ENCODE measurements around the gene B4GALNT4. TPM values are rescaled to one million over a fixed set of nuclear protein-coding genes. Genes with fewer than 3 reads are reported as not detected.

B4GALNT4 gene
- polyA plus RNA-seq, 2 of the 4 experiments (the other 2 are of a cell fraction), result 5.3 to 27.5 TPM

GRCh38 chr11:367956-368413, 1.3 kb upstream of the B4GALNT4 start (continued):
- TF ChIP-seq CTCF (IDR thresholded peaks at IDR 0.05) (no peak), RAD21 (conservative IDR thresholded peaks at IDR 0.05 in 1 of 2, IDR thresholded peaks at IDR 0.05 in 1 of 2) (no peak), PHF8 (IDR thresholded peaks at IDR 0.05; ENCODE audit: borderline replicate concordance, low read depth) (no peak), HEYL (CRISPR knock-in tag; IDR thresholded peaks at IDR 0.05) (no peak), SREBF2 (IDR thresholded peaks at IDR 0.05) (no peak)

- FAIRE-seq, result no peak
- POLR2A ChIA-PET, result interaction anchor here (0.6 to 1.1 kb wide), 3 partner anchors 13 to 162 kb away, joined by 3 to 4 read pairs (median 3); partner anchors contain the start of genes BET1L and RIC8A
Measured at GRCh38 chr11:368414-369335, 624 bp upstream of the B4GALNT4 start.

GRCh38 chr11:370070-370941, 1.0 kb downstream of the B4GALNT4 start:
- CTCF ChIA-PET, result interaction anchor here (1.3 to 2.9 kb wide), 3 partner anchors 8 to 149 kb away, joined by 3 to 10 read pairs (median 8); no protein-coding TSS in a partner anchor
- Histone ChIP-seq H3K27ac (peak overlapping the region; percentile 44 to 89; a peak in 4 of 6 replicates), H3K9me3 (no peaks in the 10 kb centered on the region), H3K4me1 (peaks cover 16% of the 10 kb centered on the region; the same call in 2 of the 3 replicates), H3K4me2 (peak overlapping the region; percentile 71), H3K4me3 (peak overlapping the region; percentile 60)
- 58% methylated on average over 23 of the region's 42 CpGs for WGBS (ENCODE audit: missing lambda C conversion rate)
- FAIRE-seq (no peak), DNase-seq (ENCODE audit: low read depth in 1 of 2, low spot score in 1 of 2) (no peak), ATAC-seq (0 out of 6 replicates have a peak, but pooled peaks of 1 of the 2 experiments have one; percentile 3)
- POLR2A ChIA-PET, result interaction anchor here (0.6 kb wide), 1 partner anchor 136 kb away, joined by 3 read pairs; no protein-coding TSS in a partner anchor
- no peak for TF ChIP-seq JUN (IDR thresholded peaks at IDR 0.05)
- TF ChIP-seq FOSL2 (IDR thresholded peaks at IDR 0.05), result no peak
- no peak for TF ChIP-seq FOSL2 (CRISPR knock-in tag; IDR thresholded peaks at IDR 0.05)
- no peak for TF ChIP-seq RCOR1 (IDR thresholded peaks at IDR 0.05; ENCODE audit: low read depth, low read length)
- no peak for TF ChIP-seq PBX3 (IDR thresholded peaks at IDR 0.05)
- no peak for TF ChIP-seq REST (IDR thresholded peaks at IDR 0.05)
- TF ChIP-seq MYC (IDR thresholded peaks at IDR 0.05; ENCODE audit: borderline replicate concordance, low read length), result no peak
- TF ChIP-seq E2F6 (IDR thresholded peaks at IDR 0.05; ENCODE audit: borderline replicate concordance, low read depth), result no peak
- TF ChIP-seq TFCP2L1 (CRISPR knock-in tag; IDR thresholded peaks at IDR 0.05), result no peak
- TF ChIP-seq BHLHE40 (IDR thresholded peaks at IDR 0.05; ENCODE audit: low read depth, low read length), result no peak

More at GRCh38 chr11:368414-369335, 624 bp upstream of the B4GALNT4 start:
- Histone ChIP-seq H3K9me3 (no peaks in the 10 kb centered on the region), H3K27ac (peak overlapping the region; percentile 45 to 89; a peak in 5 of 6 replicates), H3K4me1 (peaks cover 16% of the 10 kb centered on the region; the same call in 2 of the 3 replicates), H3K4me3 (peak overlapping the region; percentile 60), H3K4me2 (peak overlapping the region; percentile 71)
- peak; percentile 64 to 83 for ATAC-seq
- CTCF ChIA-PET, result interaction anchor here (0.9 to 1.7 kb wide), 8 partner anchors 12 to 80 kb away, joined by 3 to 7 read pairs (median 4); partner anchors contain the start of gene ANO9
- WGBS (ENCODE audit: missing lambda C conversion rate), result 4% methylated on average over 11 of the region's 61 CpGs
- no peak for TF ChIP-seq HOXB5 (CRISPR knock-in tag; IDR thresholded peaks at IDR 0.05)
- TF ChIP-seq EP300 (IDR thresholded peaks at IDR 0.05), result no peak
- no peak for TF ChIP-seq ZC3H11A (IDR thresholded peaks at IDR 0.05)
- TF ChIP-seq TFCP2L1 (CRISPR knock-in tag; IDR thresholded peaks at IDR 0.05), result no peak
- no peak for TF ChIP-seq FOSB (CRISPR knock-in tag; IDR thresholded peaks at IDR 0.05)
- no peak for TF ChIP-seq JUNB (IDR thresholded peaks at IDR 0.05)
- TF ChIP-seq KDM1A (IDR thresholded peaks at IDR 0.05; ENCODE audit: low read depth), result no peak
- no peak for TF ChIP-seq ESRRA (IDR thresholded peaks at IDR 0.05; ENCODE audit: borderline replicate concordance, low read length)
- no peak for TF ChIP-seq NPAS2 (CRISPR knock-in tag; IDR thresholded peaks at IDR 0.05; ENCODE audit: borderline replicate concordance)
- no peak for TF ChIP-seq FOSL2 (IDR thresholded peaks at IDR 0.05)
- TF ChIP-seq FOSL2 (CRISPR knock-in tag; IDR thresholded peaks at IDR 0.05), result no peak
- TF ChIP-seq MAFK (IDR thresholded peaks at IDR 0.05; ENCODE audit: partially characterized antibody), result no peak
- TF ChIP-seq EHMT2 (IDR thresholded peaks at IDR 0.05; ENCODE audit: low read depth), result no peak
- no peak for TF ChIP-seq PBX3 (IDR thresholded peaks at IDR 0.05)
- DNase-seq (ENCODE audit: low read depth in 1 of 2, low spot score in 1 of 2), result peak; percentile 46 to 48
